ENCODE results near the gene PIGU.
A peak's percentile ranks its signal among the peaks of the same experiment; 100 is the strongest.

PIGU gene

GRCh38 chr20:34691838-34692237, 14.9 kb upstream of the PIGU start:
- TF ChIP-seq ZFX (IDR thresholded peaks at IDR 0.05; ENCODE audit: borderline replicate concordance) (no peak), CTCF (IDR thresholded peaks at IDR 0.05) (no peak)
- H3K27ac ChIP-seq, result no peak overlapping the region

DNA sequence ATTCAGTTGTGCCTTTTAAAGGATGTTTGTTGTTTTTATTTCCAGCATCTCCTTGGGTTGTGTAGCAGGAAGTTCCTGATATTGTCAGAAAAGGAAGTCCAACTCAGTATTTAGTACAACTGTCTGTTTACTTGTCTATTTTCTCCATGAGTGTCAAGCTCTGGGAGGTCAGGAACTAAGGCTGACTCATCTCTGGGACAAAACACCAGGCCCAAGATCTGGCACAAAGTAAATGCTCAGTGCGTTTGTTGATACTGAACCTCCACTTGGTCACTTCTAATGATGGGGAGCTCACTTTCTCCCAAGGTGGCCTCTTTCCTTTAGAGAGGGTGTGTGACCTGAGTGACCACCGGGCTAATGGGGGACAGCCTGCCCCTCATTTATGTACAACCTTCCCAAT, 12.6 kb upstream of the PIGU start:
- no peak for TF ChIP-seq ZFX (IDR thresholded peaks at IDR 0.05; ENCODE audit: borderline replicate concordance)
- TF ChIP-seq CTCF (IDR thresholded peaks at IDR 0.05), result no peak
- no peak overlapping the region for H3K27ac ChIP-seq

- no peak for TF ChIP-seq CTCF (IDR thresholded peaks at IDR 0.05)
- no peak for TF ChIP-seq ZFX (IDR thresholded peaks at IDR 0.05; ENCODE audit: borderline replicate concordance)
- H3K27ac ChIP-seq, result no peak overlapping the region
Measured at GRCh38 chr20:34683667-34684066, 6.8 kb upstream of the PIGU start.

- no peak for TF ChIP-seq CTCF (IDR thresholded peaks at IDR 0.05)
- TF ChIP-seq ZFX (IDR thresholded peaks at IDR 0.05; ENCODE audit: borderline replicate concordance), result no peak
- no peak overlapping the region for H3K27ac ChIP-seq
Measured at GRCh38 chr20:34680586-34681175, 3.8 kb upstream of the PIGU start.

- peak overlapping the region; percentile 81 for H3K27ac ChIP-seq
- TF ChIP-seq CTCF (IDR thresholded peaks at IDR 0.05), result no peak
- no peak for TF ChIP-seq ZFX (IDR thresholded peaks at IDR 0.05; ENCODE audit: borderline replicate concordance)
Measured at GRCh38 chr20:34675993-34676641, 775 bp downstream of the PIGU start.

DNA sequence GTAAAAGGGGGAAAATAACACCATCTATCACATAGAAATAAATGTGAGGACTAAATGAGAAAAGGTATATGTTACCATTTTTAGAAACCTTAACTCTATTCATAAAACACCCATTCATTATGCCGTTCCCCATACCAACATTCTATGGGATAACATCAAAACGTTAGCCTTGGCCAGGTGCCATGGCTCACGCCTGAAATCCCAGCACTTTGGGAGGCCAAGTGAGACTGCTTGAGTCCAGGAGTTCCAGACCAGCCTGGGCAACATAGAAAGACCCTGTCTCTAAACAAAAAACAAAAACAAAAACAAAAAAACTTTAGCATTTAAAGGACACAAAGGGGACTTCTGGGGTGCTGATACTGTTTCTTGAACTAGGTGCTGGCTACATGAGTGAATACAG, 1.3 kb downstream of the PIGU start:
- TF ChIP-seq ZFX (IDR thresholded peaks at IDR 0.05; ENCODE audit: borderline replicate concordance) (no peak), CTCF (IDR thresholded peaks at IDR 0.05) (no peak)
- H3K27ac ChIP-seq, result peak overlapping the region; percentile 81

DNA sequence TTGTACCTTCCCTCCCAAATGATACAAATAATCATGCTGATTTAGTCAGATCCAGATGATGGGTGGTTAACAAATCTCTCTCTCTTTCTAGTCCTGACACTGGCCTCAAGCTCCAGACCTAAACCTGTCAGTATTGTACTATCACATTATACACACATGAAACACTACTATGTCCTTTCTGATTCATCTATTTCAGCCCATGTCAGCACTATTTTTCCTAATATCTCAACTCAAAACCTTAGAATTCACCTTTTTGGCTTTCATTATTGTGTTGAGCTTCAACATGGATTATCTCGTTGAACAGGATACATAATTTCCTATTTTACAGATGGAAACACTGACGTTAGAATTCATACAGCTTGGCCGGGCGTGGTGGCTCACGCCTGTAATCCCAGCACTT, 3.5 kb downstream of the PIGU start:
- no peak for TF ChIP-seq ZFX (IDR thresholded peaks at IDR 0.05; ENCODE audit: borderline replicate concordance)
- TF ChIP-seq CTCF (IDR thresholded peaks at IDR 0.05), result no peak
- no peak overlapping the region for H3K27ac ChIP-seq
